Upper lobe of left lung (tissue), 4 donors: ENCODE data around the gene STRBP.

Source experiments
- EP300 ChIP-seq, 4 donors: sonication (generic); formaldehyde crosslinking; IDR thresholded peaks; one replicate each; pipeline ENCODE4 v1.5.1; 2017; ENCODE audit warnings: antibody characterized with exemption in 4 of 4, control low read depth in 2 of 4
- POLR2A ChIP-seq, 4 donors: fragments of 450-650 bp; IDR thresholded peaks; one replicate each; pipeline ENCODE4 v1.5.1; 2016 to 2017; ENCODE audit warnings: antibody characterized with exemption in 4 of 4, mild to moderate bottlenecking in 2 of 4
- TF ChIP-seq, protein P1 (sequence below), 6 experiments: fragments of 450-650 bp in 4 of 6; fragments of 200-600 bp in 2 of 6; sonication (generic) in 2 of 6; IDR thresholded peaks; one replicate each; pipeline ENCODE4 v1.5.1; 2016 to 2019; ENCODE audit warnings: antibody characterized with exemption in 6 of 6

DNA sequence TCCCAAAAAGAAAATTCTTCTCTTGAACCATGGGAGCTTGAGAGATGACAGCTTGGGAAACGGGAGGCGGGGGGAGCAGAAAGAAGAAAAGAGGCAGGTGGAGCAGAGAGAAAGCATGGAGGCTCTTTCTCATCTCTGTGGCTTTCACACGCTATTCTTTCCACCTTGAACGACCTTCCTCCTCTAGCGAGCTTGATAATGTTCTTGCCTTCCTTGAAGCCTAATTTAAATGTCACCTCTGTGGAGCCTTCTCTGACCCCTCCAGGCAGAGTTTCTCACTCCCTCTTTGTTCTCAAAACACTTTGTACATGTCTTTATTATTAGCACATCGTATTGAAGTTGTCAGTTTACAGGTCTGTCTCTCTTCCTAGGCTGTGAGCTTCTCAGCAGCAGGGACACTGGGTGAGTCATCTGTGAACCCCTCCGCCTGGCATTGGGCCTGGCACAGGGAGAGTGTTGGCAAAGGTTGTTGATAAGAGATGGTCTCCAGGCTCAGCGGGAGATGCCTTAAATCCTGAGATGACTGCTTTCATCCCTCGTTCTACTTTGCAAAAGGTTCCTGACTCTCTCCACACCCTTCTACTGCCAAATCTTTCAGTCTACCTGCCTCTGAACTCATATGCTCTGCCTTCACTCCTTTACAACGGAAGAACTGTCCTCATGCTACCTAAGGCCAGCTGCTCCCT is 14.1 kb upstream of the STRBP start:
- TF ChIP-seq EP300 (IDR thresholded peaks at IDR 0.05) (no peak), POLR2A (IDR thresholded peaks at IDR 0.05) (no peak)
- TF ChIP-seq, protein P1, sequence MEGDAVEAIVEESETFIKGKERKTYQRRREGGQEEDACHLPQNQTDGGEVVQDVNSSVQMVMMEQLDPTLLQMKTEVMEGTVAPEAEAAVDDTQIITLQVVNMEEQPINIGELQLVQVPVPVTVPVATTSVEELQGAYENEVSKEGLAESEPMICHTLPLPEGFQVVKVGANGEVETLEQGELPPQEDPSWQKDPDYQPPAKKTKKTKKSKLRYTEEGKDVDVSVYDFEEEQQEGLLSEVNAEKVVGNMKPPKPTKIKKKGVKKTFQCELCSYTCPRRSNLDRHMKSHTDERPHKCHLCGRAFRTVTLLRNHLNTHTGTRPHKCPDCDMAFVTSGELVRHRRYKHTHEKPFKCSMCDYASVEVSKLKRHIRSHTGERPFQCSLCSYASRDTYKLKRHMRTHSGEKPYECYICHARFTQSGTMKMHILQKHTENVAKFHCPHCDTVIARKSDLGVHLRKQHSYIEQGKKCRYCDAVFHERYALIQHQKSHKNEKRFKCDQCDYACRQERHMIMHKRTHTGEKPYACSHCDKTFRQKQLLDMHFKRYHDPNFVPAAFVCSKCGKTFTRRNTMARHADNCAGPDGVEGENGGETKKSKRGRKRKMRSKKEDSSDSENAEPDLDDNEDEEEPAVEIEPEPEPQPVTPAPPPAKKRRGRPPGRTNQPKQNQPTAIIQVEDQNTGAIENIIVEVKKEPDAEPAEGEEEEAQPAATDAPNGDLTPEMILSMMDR (IDR thresholded peaks at IDR 0.05) = no peak
